MM.1S (cell line): Measurements from ENCODE around the gene ZNF618.

ENCODE experiments used
- DNase-seq: peaks from one replicate; pipeline ENCODE4 v3.0.0-alpha.2; 2015
- H2AFZ ChIP-seq: fragments of 300-600 bp; sonication (generic); 2 replicates; pipeline ENCODE4 v1.6.0; 2016; ENCODE audit warnings: antibody characterized with exemption, low read length
- H3F3A ChIP-seq: fragments of 300-600 bp; sonication (generic); 2 replicates; pipeline ENCODE4 v1.6.1; 2016; ENCODE audit warnings: mild to moderate bottlenecking, antibody characterized with exemption, low read length, moderate library complexity, mixed read lengths; ENCODE audit not compliant: insufficient read depth
- H3K27ac ChIP-seq: fragments of 300-600 bp; sonication (generic); 2 replicates; pipeline ENCODE4 v1.5.1; 2016; ENCODE audit warnings: mild to moderate bottlenecking, low read length
- H3K27me3 ChIP-seq: fragments of 300-600 bp; sonication (generic); replicated peaks from 2 replicates; pipeline ENCODE4 v1.6.0; 2016; ENCODE audit warnings: low read length; ENCODE audit not compliant: insufficient read depth
- H3K36me3 ChIP-seq: fragments of 300-600 bp; sonication (generic); replicated peaks from 2 replicates; pipeline ENCODE4 v1.6.1; 2016; ENCODE audit warnings: mild to moderate bottlenecking, low read length, mixed read lengths; ENCODE audit not compliant: insufficient read depth
- H3K4me1 ChIP-seq: fragments of 300-600 bp; sonication (generic); 2 replicates; pipeline ENCODE4 v1.6.1; 2016; ENCODE audit warnings: low read length, mixed read lengths
- H3K4me2 ChIP-seq: fragments of 300-600 bp; sonication (generic); 2 replicates; pipeline ENCODE4 v1.6.0; 2016; ENCODE audit warnings: low read depth, low read length
- H3K4me3 ChIP-seq: fragments of 300-600 bp; sonication (generic); 2 replicates; pipeline ENCODE4 v1.5.1; 2016; ENCODE audit warnings: low read length, mixed read lengths
- H3K79me2 ChIP-seq: fragments of 300-600 bp; sonication (generic); 2 replicates; pipeline ENCODE4 v1.6.1; 2016; ENCODE audit warnings: mixed run types, low read length, mixed read lengths
- H3K9ac ChIP-seq: fragments of 300-600 bp; sonication (generic); 2 replicates; pipeline ENCODE4 v1.6.1; 2016; ENCODE audit warnings: low read length, mixed read lengths
- H3K9me2 ChIP-seq: fragments of 300-600 bp; sonication (generic); replicated peaks from 2 replicates; pipeline ENCODE4 v1.6.1; 2016; ENCODE audit warnings: mild to moderate bottlenecking, low read length, mixed read lengths; ENCODE audit not compliant: insufficient read depth
- H3K9me3 ChIP-seq: fragments of 300-600 bp; sonication (generic); replicated peaks from 2 replicates; pipeline ENCODE4 v1.6.1; 2016; ENCODE audit warnings: mild to moderate bottlenecking, low read length, mixed read lengths; ENCODE audit not compliant: insufficient read depth
- H4K20me1 ChIP-seq: fragments of 300-600 bp; sonication (generic); 2 replicates; pipeline ENCODE4 v1.6.1; 2016; ENCODE audit warnings: mild to moderate bottlenecking, low read length, moderate library complexity, mixed read lengths; ENCODE audit not compliant: insufficient read depth
- EZH2 ChIP-seq: fragments of 300-600 bp; sonication (generic); optimal IDR thresholded peaks from 2 replicates; pipeline ENCODE3; 2017; ENCODE audit warnings: low read depth, mild to moderate bottlenecking, antibody characterized with exemption, low read length, mixed read lengths
- EZH2phosphoT487 ChIP-seq: fragments of 300-600 bp; sonication (generic); IDR thresholded peaks from 2 replicates; pipeline ENCODE4 v1.6.1; 2018; ENCODE audit warnings: antibody characterized with exemption, low read length
- TF ChIP-seq, protein P1 (sequence below): fragments of 300-600 bp; sonication (generic); IDR thresholded peaks from 2 replicates; pipeline ENCODE4 v1.5.1; 2016; ENCODE audit warnings: antibody characterized with exemption, low read length, mixed read lengths

Gene ZNF618

DNA sequence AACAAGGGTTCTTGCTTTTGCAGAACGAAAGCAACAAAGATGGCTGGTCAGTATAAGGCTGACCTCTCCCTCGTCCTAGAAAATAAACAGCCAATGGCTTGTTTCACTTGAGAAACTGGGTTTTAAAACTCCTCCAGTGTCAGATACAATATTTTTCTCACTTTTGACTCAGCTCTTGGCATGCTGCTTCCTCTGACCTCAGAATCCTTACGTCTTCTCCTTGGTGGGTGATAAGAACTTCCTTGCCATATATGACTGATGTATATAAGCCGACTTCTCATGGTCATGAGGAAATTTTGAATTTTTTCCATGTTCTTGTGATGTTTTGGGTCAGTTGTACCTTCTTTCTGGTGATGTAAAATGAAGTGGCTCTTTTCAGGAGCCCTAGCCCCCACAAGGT lies 3.8 kb downstream of the ZNF618 start:
- no peak overlapping the region for H3K27ac ChIP-seq
- H3K36me3 ChIP-seq = no peaks in the 10 kb centered on the region
- H3K9me2 ChIP-seq = no peaks in the 10 kb centered on the region
- no peak overlapping the region for H2AFZ ChIP-seq
- no peak overlapping the region for H3K4me3 ChIP-seq
- no peak overlapping the region for H3K9ac ChIP-seq
- DNase-seq = no peak
- no peaks in the 10 kb centered on the region for H3K79me2 ChIP-seq
- H3F3A ChIP-seq = no peaks in the 10 kb centered on the region
- no peaks in the 10 kb centered on the region for H3K9me3 ChIP-seq
- peaks cover 8% of the 10 kb centered on the region; the same call in 1 of the 2 replicates for H3K27me3 ChIP-seq
- no peaks in the 10 kb centered on the region for H4K20me1 ChIP-seq
- TF ChIP-seq EZH2phosphoT487 = no peak
- no peak for TF ChIP-seq EZH2
- TF ChIP-seq, protein P1, sequence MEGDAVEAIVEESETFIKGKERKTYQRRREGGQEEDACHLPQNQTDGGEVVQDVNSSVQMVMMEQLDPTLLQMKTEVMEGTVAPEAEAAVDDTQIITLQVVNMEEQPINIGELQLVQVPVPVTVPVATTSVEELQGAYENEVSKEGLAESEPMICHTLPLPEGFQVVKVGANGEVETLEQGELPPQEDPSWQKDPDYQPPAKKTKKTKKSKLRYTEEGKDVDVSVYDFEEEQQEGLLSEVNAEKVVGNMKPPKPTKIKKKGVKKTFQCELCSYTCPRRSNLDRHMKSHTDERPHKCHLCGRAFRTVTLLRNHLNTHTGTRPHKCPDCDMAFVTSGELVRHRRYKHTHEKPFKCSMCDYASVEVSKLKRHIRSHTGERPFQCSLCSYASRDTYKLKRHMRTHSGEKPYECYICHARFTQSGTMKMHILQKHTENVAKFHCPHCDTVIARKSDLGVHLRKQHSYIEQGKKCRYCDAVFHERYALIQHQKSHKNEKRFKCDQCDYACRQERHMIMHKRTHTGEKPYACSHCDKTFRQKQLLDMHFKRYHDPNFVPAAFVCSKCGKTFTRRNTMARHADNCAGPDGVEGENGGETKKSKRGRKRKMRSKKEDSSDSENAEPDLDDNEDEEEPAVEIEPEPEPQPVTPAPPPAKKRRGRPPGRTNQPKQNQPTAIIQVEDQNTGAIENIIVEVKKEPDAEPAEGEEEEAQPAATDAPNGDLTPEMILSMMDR = no peak
- no peak overlapping the region for H3K4me2 ChIP-seq
- H3K4me1 ChIP-seq = no peaks in the 10 kb centered on the region

DNA sequence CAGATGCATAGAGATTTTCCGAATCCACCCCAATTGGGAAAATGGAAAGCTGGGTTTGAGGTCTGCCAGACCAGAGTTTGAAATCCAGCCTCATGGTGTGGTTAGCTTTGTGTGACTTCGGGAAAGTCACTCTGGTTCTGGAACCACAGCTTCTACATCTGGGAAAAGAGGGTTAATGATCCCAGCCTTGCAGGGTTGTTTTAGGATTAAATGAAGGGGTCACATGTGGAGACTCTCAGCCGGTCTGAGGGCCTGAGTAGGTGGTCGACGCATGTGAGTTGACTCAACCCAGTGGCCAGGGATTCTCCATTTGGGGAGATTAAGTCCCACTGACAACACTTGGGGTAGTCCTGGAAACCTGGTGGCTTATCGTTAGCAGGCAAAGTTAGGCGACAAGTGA lies 6.1 kb downstream of the ZNF618 start:
- no peak for TF ChIP-seq EZH2phosphoT487
- TF ChIP-seq, protein P1 = no peak
- no peak for TF ChIP-seq EZH2
- H3K4me2 ChIP-seq = no peak overlapping the region
- no peaks in the 10 kb centered on the region for H3F3A ChIP-seq
- H3K4me1 ChIP-seq = peaks cover 9% of the 10 kb centered on the region
- H3K79me2 ChIP-seq = no peaks in the 10 kb centered on the region
- H3K27ac ChIP-seq = no peak overlapping the region
- H2AFZ ChIP-seq = no peak overlapping the region
- H3K36me3 ChIP-seq = no peaks in the 10 kb centered on the region
- H3K9me2 ChIP-seq = no peaks in the 10 kb centered on the region
- H3K27me3 ChIP-seq = no peaks in the 10 kb centered on the region
- H3K9ac ChIP-seq = no peak overlapping the region
- no peaks in the 10 kb centered on the region for H4K20me1 ChIP-seq
- no peak for DNase-seq
- H3K9me3 ChIP-seq = no peaks in the 10 kb centered on the region
- no peak overlapping the region for H3K4me3 ChIP-seq

DNA sequence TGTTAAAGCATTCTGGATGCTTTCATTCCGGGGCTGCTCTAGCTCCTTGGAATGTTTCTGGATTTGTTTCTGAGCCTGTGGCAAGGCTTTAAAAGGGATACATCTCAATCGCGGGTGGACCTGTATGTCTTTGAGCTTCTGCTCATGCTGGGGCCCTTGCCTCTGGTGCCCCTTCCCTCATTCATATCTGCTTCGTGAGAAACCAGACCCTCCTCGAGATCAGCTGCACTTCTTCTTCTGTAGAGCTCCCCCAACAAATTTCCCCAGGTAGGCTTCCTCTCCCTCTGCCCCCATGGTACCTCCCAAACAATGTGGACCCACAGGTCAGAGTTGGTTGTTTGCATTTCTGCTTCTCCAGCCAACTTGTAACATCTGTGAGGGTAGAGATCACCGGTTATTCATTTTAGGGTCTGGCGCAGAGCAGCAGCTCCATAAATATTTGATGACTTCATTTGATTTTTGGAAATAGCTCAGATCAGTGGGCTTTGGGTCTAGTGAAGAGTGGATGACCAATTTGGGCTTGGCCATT lies 6.6 kb downstream of the ZNF618 start:
- Histone ChIP-seq H3K4me1 (peaks cover 9% of the 10 kb centered on the region), H3K9me2 (no peaks in the 10 kb centered on the region), H3K9me3 (no peaks in the 10 kb centered on the region), H3K36me3 (no peaks in the 10 kb centered on the region), H4K20me1 (no peaks in the 10 kb centered on the region), H3K27me3 (no peaks in the 10 kb centered on the region), H2AFZ (no peak overlapping the region), H3K79me2 (no peaks in the 10 kb centered on the region), H3K9ac (no peak overlapping the region), H3K27ac (no peak overlapping the region), H3K4me2 (no peak overlapping the region), H3F3A (no peaks in the 10 kb centered on the region), H3K4me3 (no peak overlapping the region)
- TF ChIP-seq EZH2 (no peak), EZH2phosphoT487 (no peak)
- TF ChIP-seq, protein P1 = no peak
- DNase-seq = no peak
